ENCODE data around the gene BMP2K.

BMP2K gene

GRCh38 chr4:78765432-78766006, 10.6 kb upstream of the BMP2K start:
- DNase-seq = no peak

- no peak for DNase-seq
Measured at GRCh38 chr4:78766026-78766425, 10.1 kb upstream of the BMP2K start.

- no peak for DNase-seq
Measured at GRCh38 chr4:78766650-78767049, 9.5 kb upstream of the BMP2K start.

GRCh38 chr4:78767350-78767749, 8.8 kb upstream of the BMP2K start:
- no peak for DNase-seq

GRCh38 chr4:78768452-78769180, 7.5 kb upstream of the BMP2K start:
- no peak for DNase-seq

GRCh38 chr4:78770091-78770642, 6.0 kb upstream of the BMP2K start:
- DNase-seq = no peak

- no peak for DNase-seq
Measured at GRCh38 chr4:78772526-78773091, 3.5 kb upstream of the BMP2K start.

- no peak for DNase-seq
Measured at GRCh38 chr4:78774417-78774816, 1.7 kb upstream of the BMP2K start.

- peak; percentile 90 to 94 (median 91) for DNase-seq
Measured at GRCh38 chr4:78775303-78776078, 659 bp upstream of the BMP2K start.

- peak; percentile 44 to 74 (median 73) for DNase-seq
Measured at GRCh38 chr4:78776729-78777575, 802 bp downstream of the BMP2K start.

GRCh38 chr4:78777576-78777940, 1.4 kb downstream of the BMP2K start:
- no peak for DNase-seq

GRCh38 chr4:78778530-78778929, 2.4 kb downstream of the BMP2K start:
- no peak for DNase-seq

- DNase-seq = peak in 1 of 3 experiments; percentile 49
Measured at GRCh38 chr4:78779280-78779679, 3.1 kb downstream of the BMP2K start.

- no peak for DNase-seq
Measured at GRCh38 chr4:78780093-78780492, 3.9 kb downstream of the BMP2K start.

- no peak for DNase-seq
Measured at GRCh38 chr4:78781139-78781538, 5.0 kb downstream of the BMP2K start.

GRCh38 chr4:78781924-78782323, 5.8 kb downstream of the BMP2K start:
- DNase-seq = peak in 2 of 3 experiments; percentile 9 to 35

- DNase-seq = peak in 2 of 3 experiments; percentile 13 to 23
Measured at GRCh38 chr4:78784236-78784865, 8.2 kb downstream of the BMP2K start.

GRCh38 chr4:78787392-78788006, 11.3 kb downstream of the BMP2K start:
- DNase-seq = no peak

- DNase-seq = no peak
Measured at GRCh38 chr4:78788007-78788889, 12.1 kb downstream of the BMP2K start.
